Glutamatergic neuron (in vitro differentiated cells): ENCODE measurements around the gene RAPGEF5. TPM values are rescaled to one million over a fixed set of nuclear protein-coding genes. Genes with fewer than 3 reads are reported as not detected.

Source experiments
- DNase-seq: peaks from one replicate; pipeline ENCODE4 v3.0.0; 2022
- H3K27ac Mint-ChIP-seq: one replicate; pipeline ENCODE4 v1.8.0; 2020; ENCODE audit warnings: mild to moderate bottlenecking, mixed read lengths, inconsistent platforms; ENCODE audit not compliant: unreplicated experiment
- H3K27me3 Mint-ChIP-seq: one replicate; pipeline ENCODE4 v1.8.0; 2020; ENCODE audit warnings: mild to moderate bottlenecking, moderate library complexity, mixed read lengths, inconsistent platforms; ENCODE audit not compliant: unreplicated experiment
- H3K36me3 Mint-ChIP-seq: one replicate; pipeline ENCODE4 v1.8.0; 2020; ENCODE audit warnings: mild to moderate bottlenecking, mixed read lengths, inconsistent platforms; ENCODE audit not compliant: unreplicated experiment
- H3K4me1 Mint-ChIP-seq: one replicate; pipeline ENCODE4 v1.8.0; 2020; ENCODE audit warnings: mild to moderate bottlenecking, low read depth, mixed read lengths, inconsistent platforms; ENCODE audit not compliant: unreplicated experiment
- H3K4me3 Mint-ChIP-seq: one replicate; pipeline ENCODE4 v1.8.0; 2020; ENCODE audit warnings: mild to moderate bottlenecking, mixed read lengths, inconsistent platforms; ENCODE audit not compliant: unreplicated experiment
- H3K9me3 Mint-ChIP-seq: one replicate; pipeline ENCODE4 v1.8.0; 2020; ENCODE audit warnings: mild to moderate bottlenecking, moderate library complexity, mixed read lengths, inconsistent platforms; ENCODE audit not compliant: unreplicated experiment
- CTCF ChIP-seq: fragments of 200-600 bp; sonication (generic); IDR thresholded peaks from one replicate; pipeline ENCODE4 v1.5.0; 2021; ENCODE audit not compliant: partially characterized antibody, unreplicated experiment
- total RNA-seq: library from RNA; stranded (reverse); fragmentation: NEBNext Ultra II Directional; extraction: Animal tissue kit (Norgen Biotek cat#: 25700); gene quantifications from one replicate; pipeline ENCODE4 v1.2.1, GENCODE V29; 2021; ENCODE audit not compliant: unreplicated experiment

RAPGEF5 gene
- total RNA-seq, 1 donor from 2014 or later, result 169 TPM

- TF ChIP-seq CTCF, result no peak
- no peaks in the 10 kb centered on the region for H3K36me3 Mint-ChIP-seq
- no peaks in the 10 kb centered on the region for H3K27me3 Mint-ChIP-seq
- H3K4me3 Mint-ChIP-seq, result no peak overlapping the region
- peaks cover 4% of the 10 kb centered on the region for H3K4me1 Mint-ChIP-seq
- H3K27ac Mint-ChIP-seq, result no peak overlapping the region
- DNase-seq, result no peak
- H3K9me3 Mint-ChIP-seq, result no peaks in the 10 kb centered on the region
Observed at GRCh38 chr7:22286436-22286835, 70.5 kb downstream of the RAPGEF5 start.

DNA sequence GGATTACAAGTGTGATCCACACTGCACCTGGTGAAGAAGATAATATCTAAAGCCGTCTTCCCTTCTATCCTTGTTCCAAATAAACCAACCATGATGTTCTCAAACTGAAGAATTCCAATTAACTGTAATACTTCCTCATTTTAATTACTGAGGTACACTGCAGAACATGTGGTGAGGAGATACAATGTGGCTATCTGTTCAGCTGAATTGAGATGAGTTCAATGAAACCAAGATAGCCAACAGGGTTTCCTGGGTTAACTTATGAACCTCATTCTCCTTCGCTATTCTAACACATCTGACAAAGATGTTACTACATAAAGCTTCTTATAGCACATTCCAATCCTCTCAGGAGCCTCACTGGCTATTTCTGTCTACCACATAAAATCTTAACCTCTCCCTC lies 75.5 kb downstream of the RAPGEF5 start:
- no peaks in the 10 kb centered on the region for H3K4me1 Mint-ChIP-seq
- H3K36me3 Mint-ChIP-seq, result no peaks in the 10 kb centered on the region
- TF ChIP-seq CTCF, result no peak
- H3K27me3 Mint-ChIP-seq, result no peaks in the 10 kb centered on the region
- no peaks in the 10 kb centered on the region for H3K9me3 Mint-ChIP-seq
- no peak overlapping the region for H3K27ac Mint-ChIP-seq
- H3K4me3 Mint-ChIP-seq, result no peak overlapping the region
- DNase-seq, result no peak

GRCh38 chr7:22280031-22280430 lies 76.9 kb downstream of the RAPGEF5 start:
- Mint-ChIP-seq H3K9me3 (peaks cover 4% of the 10 kb centered on the region), H3K36me3 (no peaks in the 10 kb centered on the region), H3K27ac (no peak overlapping the region), H3K4me1 (peaks cover 9% of the 10 kb centered on the region), H3K4me3 (no peak overlapping the region), H3K27me3 (peaks cover 5% of the 10 kb centered on the region)
- TF ChIP-seq CTCF, result no peak
- no peak for DNase-seq

DNA sequence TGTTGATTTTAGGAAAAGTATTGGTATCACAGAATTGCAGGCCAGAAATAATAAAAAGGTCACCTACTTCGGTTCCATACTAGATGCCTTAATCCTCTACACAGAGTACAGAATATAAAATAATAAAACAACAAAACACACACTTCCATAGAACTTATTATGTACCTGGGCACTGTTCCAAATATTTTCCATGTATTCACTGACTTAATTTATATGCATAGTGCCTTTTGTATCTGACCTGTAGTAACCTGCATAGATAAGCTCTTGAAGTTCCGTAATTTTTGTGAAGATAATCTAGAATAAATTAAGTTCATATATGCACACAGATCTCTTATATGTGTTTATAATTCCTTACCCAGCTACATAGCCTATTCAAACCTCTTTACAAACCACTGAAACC lies 78.3 kb downstream of the RAPGEF5 start:
- peaks cover 5% of the 10 kb centered on the region for H3K27me3 Mint-ChIP-seq
- peaks cover 7% of the 10 kb centered on the region for H3K9me3 Mint-ChIP-seq
- no peak overlapping the region for H3K4me3 Mint-ChIP-seq
- no peak for DNase-seq
- H3K36me3 Mint-ChIP-seq, result peaks cover 4% of the 10 kb centered on the region
- TF ChIP-seq CTCF, result no peak
- peaks cover 12% of the 10 kb centered on the region for H3K4me1 Mint-ChIP-seq
- no peak overlapping the region for H3K27ac Mint-ChIP-seq

DNA sequence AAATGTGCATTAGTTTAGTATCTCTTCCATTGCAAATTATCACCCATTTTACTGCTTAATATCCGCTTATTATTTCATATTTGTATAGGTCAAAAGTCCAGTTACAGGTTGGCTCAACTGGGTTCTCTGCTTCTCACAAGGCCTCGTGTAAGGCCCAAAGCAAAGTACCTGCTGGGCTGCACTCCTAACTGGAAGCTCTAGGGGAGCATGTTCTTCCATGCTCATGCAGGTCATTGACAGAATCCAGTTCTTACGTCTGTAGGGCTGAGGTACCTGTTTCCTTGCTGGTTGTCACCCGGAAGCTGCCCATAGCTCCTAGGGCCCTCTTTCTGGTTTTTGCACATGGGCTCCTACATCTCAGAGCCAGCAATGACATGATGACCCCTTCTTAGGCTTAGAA lies 79.6 kb downstream of the RAPGEF5 start:
- no peak for TF ChIP-seq CTCF
- H3K9me3 Mint-ChIP-seq, result peaks cover 7% of the 10 kb centered on the region
- peaks cover 4% of the 10 kb centered on the region for H3K36me3 Mint-ChIP-seq
- peaks cover 12% of the 10 kb centered on the region for H3K4me1 Mint-ChIP-seq
- no peak overlapping the region for H3K4me3 Mint-ChIP-seq
- H3K27ac Mint-ChIP-seq, result no peak overlapping the region
- H3K27me3 Mint-ChIP-seq, result peaks cover 5% of the 10 kb centered on the region
- DNase-seq, result no peak
